Mucosa of descending colon (tissue), 3 donors: ENCODE data around the gene CRPPA. TPM values are rescaled to one million over a fixed set of nuclear protein-coding genes. Genes with fewer than 3 reads are reported as not detected.

Experiments used
- ATAC-seq: fragments of 200-7000 bp; cut with Tn5 transposase; one replicate; pipeline ENCODE4 v1.9.1; 2020; ENCODE audit warnings: mild to moderate bottlenecking, moderate library complexity
- DNase-seq, 3 donors: peaks; one replicate each; pipeline ENCODE4 v3.0.0-alpha.2; 2020
- H3K36me3 ChIP-seq: fragments of 200-600 bp; one replicate; pipeline ENCODE4 v1.8.0; 2021; ENCODE audit warnings: low read depth, mild to moderate bottlenecking
- H3K4me1 ChIP-seq: fragments of 200-600 bp; one replicate; pipeline ENCODE4 v1.8.0; 2021; ENCODE audit warnings: low read depth, mild to moderate bottlenecking
- H3K4me3 ChIP-seq: fragments of 200-600 bp; one replicate; pipeline ENCODE4 v1.8.0; 2021; ENCODE audit warnings: mild to moderate bottlenecking
- H3K9me3 ChIP-seq: fragments of 200-600 bp; one replicate; pipeline ENCODE4 v1.8.0; 2021; ENCODE audit warnings: mild to moderate bottlenecking
- CTCF ChIP-seq: fragments of 200-600 bp; IDR thresholded peaks from one replicate; pipeline ENCODE4 v1.8.0; 2022; ENCODE audit warnings: antibody characterized with exemption, mild to moderate bottlenecking
- intact Hi-C, 2 donors: fragments of 100-400 bp; cut with DNase I in 1 of 2; cut with micrococcal nuclease in 1 of 2; formaldehyde crosslinking; loops; one replicate each; pipeline versions ENCODE4 v1.11.0 to v1.11.1; 2022; cut with DNase I, micrococcal nuclease
- total RNA-seq, 3 donors: library from RNA; stranded (reverse); fragmentation: NEBNext Ultra II Directional in 2 of 3; extraction: Animal tissue kit (Norgen Biotek cat#: 25700) in 2 of 3; gene quantifications; one replicate each; pipeline versions ENCODE4 v1.2.1 to v1.2.4, GENCODE V29; 2021 to 2023
- donor health status: DM: no; HTN: no; CAD: no; lungs with moderate emphysema.
- donor health status: DM: no; HTN: no; CAD: no.
- donor health status: DM: no; HTN: yes; CAD: no.

Gene CRPPA
- total RNA-seq, 3 donors from 2014 or later, result 2.8 to 7.2 (median 2.9) TPM

GRCh38 chr7:16430133-16430532, 8.8 kb upstream of the CRPPA start:
- no peak for TF ChIP-seq CTCF
- ATAC-seq (no peak), DNase-seq (no peak)
- Histone ChIP-seq H3K9me3 (no peaks in the 10 kb centered on the region), H3K36me3 (no peaks in the 10 kb centered on the region), H3K4me3 (no peak overlapping the region), H3K4me1 (no peaks in the 10 kb centered on the region)
- intact Hi-C loops, result loop anchor here in 1 of 2 donors (5.0 kb wide), 1 partner anchor 137 kb away; no protein-coding TSS in a partner anchor

- no peak for TF ChIP-seq CTCF
- H3K9me3 ChIP-seq, result no peaks in the 10 kb centered on the region
- H3K4me1 ChIP-seq, result no peaks in the 10 kb centered on the region
- intact Hi-C loops, result no loop called here
- H3K4me3 ChIP-seq, result no peak overlapping the region
- H3K36me3 ChIP-seq, result no peaks in the 10 kb centered on the region
- ATAC-seq (peak; percentile 81), DNase-seq (peak in 1 of 3 donors; percentile 39)
Measured at GRCh38 chr7:16428672-16429071, 7.3 kb upstream of the CRPPA start.

- TF ChIP-seq CTCF, result no peak
- Histone ChIP-seq H3K36me3 (no peaks in the 10 kb centered on the region), H3K4me3 (no peak overlapping the region), H3K9me3 (no peaks in the 10 kb centered on the region), H3K4me1 (no peaks in the 10 kb centered on the region)
- intact Hi-C loops, result no loop called here
- DNase-seq (no peak), ATAC-seq (no peak)
Measured at GRCh38 chr7:16428182-16428581, 6.8 kb upstream of the CRPPA start.

GRCh38 chr7:16423761-16424160, 2.4 kb upstream of the CRPPA start:
- intact Hi-C loops, result no loop called here
- no peak for DNase-seq
- Histone ChIP-seq H3K9me3 (no peaks in the 10 kb centered on the region), H3K36me3 (no peaks in the 10 kb centered on the region), H3K4me1 (peaks cover 13% of the 10 kb centered on the region), H3K4me3 (no peak overlapping the region)
- ATAC-seq, result no peak
- TF ChIP-seq CTCF, result no peak

GRCh38 chr7:16422917-16423316, 1.6 kb upstream of the CRPPA start:
- ATAC-seq, result no peak

More at GRCh38 chr7:16422917-16423316, 1.6 kb upstream of the CRPPA start:
- no peak for TF ChIP-seq CTCF
- Histone ChIP-seq H3K4me1 (peaks cover 13% of the 10 kb centered on the region), H3K9me3 (no peaks in the 10 kb centered on the region), H3K4me3 (no peak overlapping the region), H3K36me3 (no peaks in the 10 kb centered on the region)
- DNase-seq, result no peak
- intact Hi-C loops, result no loop called here
